Measurements from ENCODE around the gene RASSF3.
"Not testable (repeated sequence)": the region's sequence is repeated elsewhere in the genome, so short reads cannot be mapped to it uniquely, and the experiment has no call there.

RASSF3 gene

DNA sequence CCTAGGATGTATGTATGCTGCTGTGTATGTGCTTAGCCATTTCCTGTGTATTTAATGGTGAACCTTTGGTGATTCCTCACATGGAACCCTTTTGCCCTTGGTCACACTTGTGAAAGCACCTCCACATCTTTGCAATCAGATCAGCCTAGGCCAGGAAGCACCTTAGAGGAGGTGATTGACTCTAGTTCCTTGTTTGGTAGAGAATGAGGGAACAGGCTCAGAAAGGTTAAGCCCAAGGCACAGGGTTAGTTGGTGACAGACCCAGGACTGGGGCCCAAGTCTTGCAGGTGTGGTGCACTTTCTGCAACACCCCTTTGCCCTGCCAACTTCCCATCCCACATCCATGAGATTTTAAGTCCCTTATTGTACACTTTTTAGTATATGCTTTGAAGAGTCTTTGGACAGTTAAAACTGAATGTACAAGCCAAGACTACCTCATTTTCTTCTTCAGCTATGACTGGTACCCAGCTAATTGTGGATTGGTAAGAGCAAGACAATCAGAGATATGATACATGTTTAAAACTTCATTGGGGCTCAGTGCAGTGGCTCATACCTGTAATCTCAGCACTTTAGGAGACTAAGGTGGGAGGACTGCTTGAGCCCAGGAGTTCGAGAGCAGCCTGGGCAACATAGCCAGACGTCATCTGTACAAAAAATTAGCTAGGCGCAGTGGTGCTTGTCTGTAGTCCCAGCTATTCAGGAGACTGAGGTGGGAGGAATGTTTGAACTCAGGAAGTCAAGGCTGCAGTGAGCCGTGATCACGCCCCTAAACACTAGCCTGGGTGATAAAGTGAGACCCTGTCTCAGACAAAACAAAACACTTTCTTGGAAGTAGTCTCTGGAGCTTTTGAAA, 71.1 kb downstream of the RASSF3 start:
- TF ChIP-seq SPI1 (IDR thresholded peaks at IDR 0.05; ENCODE audit: low read depth, low read length) (0 out of 2 replicates have a peak, but pooled peaks have one; percentile 6), POLR2A (IDR thresholded peaks at IDR 0.05; ENCODE audit: low read depth, low read length) (no peak)
- DNase-seq (ENCODE audit: insufficient read length, low spot score) = no peak
- peak; percentile 72 for FAIRE-seq

DNA sequence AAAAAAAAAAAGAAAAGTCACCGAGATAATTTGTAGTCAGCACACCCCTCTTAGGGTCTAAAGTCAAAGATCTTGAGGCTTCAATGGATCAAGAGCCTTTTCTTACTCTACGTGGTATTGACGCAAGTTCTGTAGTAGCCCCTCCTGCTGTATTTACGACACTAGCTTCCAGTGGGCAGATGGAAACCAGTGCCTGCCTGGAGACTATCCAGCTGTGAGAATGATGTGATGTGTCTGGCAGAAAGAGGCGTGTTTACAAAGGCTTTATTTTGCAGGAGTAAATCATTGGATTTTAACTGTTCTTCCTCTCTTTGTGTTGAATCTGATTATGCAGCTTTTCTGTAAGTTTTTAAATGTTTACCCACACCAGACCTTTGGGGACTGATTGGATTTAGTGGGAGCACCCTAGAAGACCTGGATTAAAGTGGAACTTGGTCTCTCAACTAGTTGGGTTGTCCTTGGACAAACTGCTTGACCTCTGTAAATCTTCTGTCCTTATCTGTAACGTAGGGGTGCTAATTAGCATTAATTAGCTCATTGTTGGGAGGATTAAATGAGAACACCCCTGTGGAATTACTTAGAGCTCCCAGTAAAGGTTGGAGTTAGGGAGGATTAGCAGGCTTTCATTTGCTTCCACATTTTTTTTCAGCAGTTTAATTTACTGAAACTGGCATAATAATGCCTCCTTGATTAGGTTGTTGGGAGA, 72.4 kb downstream of the RASSF3 start:
- no peak for TF ChIP-seq POU2F2 (IDR thresholded peaks at IDR 0.05; ENCODE audit: low read depth, low read length)
- TF ChIP-seq PAX5 (IDR thresholded peaks at IDR 0.05; ENCODE audit: insufficient read depth, low read length, severe bottlenecking) = no peak
- TF ChIP-seq TAF1 (IDR thresholded peaks at IDR 0.05; ENCODE audit: low read depth, low read length) = no peak
- TF ChIP-seq POLR2A (IDR thresholded peaks at IDR 0.05; ENCODE audit: low read depth, low read length) = no peak
- DNase-seq (ENCODE audit: insufficient read length, low spot score) (no peak), FAIRE-seq (no peak)

DNA sequence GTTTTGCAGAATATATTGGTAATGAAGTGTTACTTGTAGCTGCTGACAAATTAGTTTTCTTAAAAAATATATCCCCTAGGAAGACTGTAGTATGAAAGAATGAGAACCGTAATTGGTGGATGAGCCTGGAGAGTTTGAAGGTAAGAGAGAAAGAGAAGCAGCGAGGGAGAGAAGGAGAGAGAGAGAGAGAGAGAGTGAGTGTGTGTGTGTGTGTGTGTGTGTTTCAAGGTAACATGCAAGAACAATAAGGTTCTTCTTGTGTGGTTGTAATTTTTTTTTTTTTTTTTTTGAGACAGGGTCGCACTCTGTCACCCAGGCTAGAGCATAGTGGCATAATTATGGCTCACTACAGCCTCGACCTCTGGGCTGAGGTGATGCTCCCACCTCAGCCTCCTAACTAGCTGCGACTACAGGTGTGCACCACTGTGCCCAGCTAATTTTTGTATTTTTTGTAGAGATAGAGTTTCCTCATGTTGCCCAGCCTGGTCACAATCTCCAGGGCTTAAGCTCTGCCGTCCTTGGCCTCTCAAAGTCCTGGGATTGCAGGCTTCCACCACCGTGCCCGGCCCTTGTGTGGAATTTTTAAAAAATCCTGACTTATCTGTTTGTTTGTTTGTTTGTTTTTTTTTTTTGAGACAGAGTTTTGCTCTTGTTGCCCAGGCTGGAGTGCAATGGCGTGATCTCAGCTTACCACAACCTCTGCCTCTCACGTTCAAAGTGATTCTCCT, 73.7 kb downstream of the RASSF3 start:
- TF ChIP-seq PAX5 (IDR thresholded peaks at IDR 0.05; ENCODE audit: insufficient read depth, low read length, severe bottlenecking) (no peak), POLR2AphosphoS5 (IDR thresholded peaks at IDR 0.05; ENCODE audit: low read depth, low read length) (no peak), SPI1 (IDR thresholded peaks at IDR 0.05; ENCODE audit: low read depth, low read length) (no peak), POLR2A (IDR thresholded peaks at IDR 0.05; ENCODE audit: low read depth, low read length) (no peak), TAF1 (IDR thresholded peaks at IDR 0.05; ENCODE audit: low read depth, low read length) (no peak), POU2F2 (IDR thresholded peaks at IDR 0.05; ENCODE audit: low read depth, low read length) (no peak)
- FAIRE-seq = no peak
- DNase-seq (ENCODE audit: insufficient read length, low spot score) = no peak

DNA sequence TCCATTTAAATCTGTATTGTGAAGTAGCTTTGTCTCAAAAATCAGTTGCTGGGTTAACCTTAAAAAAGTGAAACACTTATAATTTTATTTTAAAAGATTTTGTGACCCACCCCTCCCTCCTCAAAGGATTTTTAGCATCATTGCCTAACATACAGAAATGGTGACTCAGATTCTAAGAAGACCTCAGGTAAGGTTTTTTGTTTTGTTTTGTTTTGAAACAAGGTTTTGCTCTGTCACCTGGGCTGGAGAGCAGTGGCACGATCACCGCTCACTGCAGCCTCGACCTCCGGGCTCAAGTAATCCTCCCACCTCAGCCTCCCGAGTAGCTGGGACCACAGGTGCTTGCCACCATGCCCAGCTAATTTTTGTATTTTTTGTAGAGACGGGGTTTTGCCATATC, 74.8 kb downstream of the RASSF3 start:
- TF ChIP-seq SPI1 (IDR thresholded peaks at IDR 0.05; ENCODE audit: low read depth, low read length) (no peak), PAX5 (IDR thresholded peaks at IDR 0.05; ENCODE audit: insufficient read depth, low read length, severe bottlenecking) (no peak), POU2F2 (IDR thresholded peaks at IDR 0.05; ENCODE audit: low read depth, low read length) (no peak), POLR2A (IDR thresholded peaks at IDR 0.05; ENCODE audit: low read depth, low read length) (no peak), POLR2AphosphoS5 (IDR thresholded peaks at IDR 0.05; ENCODE audit: low read depth, low read length) (no peak), TAF1 (IDR thresholded peaks at IDR 0.05; ENCODE audit: low read depth, low read length) (no peak)
- DNase-seq (ENCODE audit: insufficient read length, low spot score) (no peak), FAIRE-seq (no peak)

DNA sequence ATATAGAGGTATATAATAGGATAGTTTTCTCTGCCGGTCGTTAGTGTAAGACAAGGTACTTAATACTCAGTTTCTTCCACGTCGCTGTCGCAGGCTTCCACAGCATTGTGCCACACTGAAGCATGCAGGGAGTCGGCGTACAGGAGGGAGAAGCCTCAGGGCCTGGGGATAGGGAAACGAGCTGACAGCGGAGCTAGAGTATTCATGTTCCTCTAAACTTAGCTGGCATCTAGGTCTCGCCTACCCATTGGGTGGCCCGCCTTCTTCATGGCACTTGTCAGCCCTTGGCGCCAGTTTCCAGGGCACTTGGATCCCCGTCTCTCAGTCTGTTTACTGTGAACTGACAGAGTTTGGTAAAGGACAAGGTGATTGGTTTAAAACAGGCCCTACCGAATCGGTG, 75.3 kb downstream of the RASSF3 start:
- FAIRE-seq (no peak), DNase-seq (ENCODE audit: insufficient read length, low spot score) (no peak)
- TF ChIP-seq TAF1 (IDR thresholded peaks at IDR 0.05; ENCODE audit: low read depth, low read length) (no peak), POLR2A (IDR thresholded peaks at IDR 0.05; ENCODE audit: low read depth, low read length) (no peak), PAX5 (IDR thresholded peaks at IDR 0.05; ENCODE audit: insufficient read depth, low read length, severe bottlenecking) (no peak), SPI1 (IDR thresholded peaks at IDR 0.05; ENCODE audit: low read depth, low read length) (no peak)

DNA sequence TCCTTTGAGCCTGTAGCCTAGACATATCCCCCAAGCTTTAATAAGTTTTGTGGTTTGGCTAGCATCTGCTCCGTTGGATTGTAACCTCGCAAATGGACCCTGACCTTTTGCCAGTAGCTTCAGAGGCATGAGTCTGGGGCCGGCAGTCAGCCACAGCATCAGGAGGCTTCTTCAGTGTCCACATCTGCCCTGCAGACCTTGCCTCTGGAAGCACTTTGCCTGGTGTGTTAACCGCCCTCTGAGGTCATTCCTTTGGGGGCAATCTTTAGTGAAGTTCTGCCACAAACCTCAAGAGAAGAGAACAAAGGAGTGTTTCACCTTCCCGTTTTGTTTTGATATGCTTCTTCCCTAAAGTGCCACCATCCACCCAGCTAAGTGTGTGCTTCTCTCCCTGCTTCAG, 77.5 kb downstream of the RASSF3 start:
- no peak for TF ChIP-seq TAF1 (IDR thresholded peaks at IDR 0.05; ENCODE audit: low read depth, low read length)
- no peak for TF ChIP-seq POU2F2 (IDR thresholded peaks at IDR 0.05; ENCODE audit: low read depth, low read length)
- no peak for TF ChIP-seq POLR2A (IDR thresholded peaks at IDR 0.05; ENCODE audit: low read depth, low read length)
- no peak for TF ChIP-seq POLR2AphosphoS5 (IDR thresholded peaks at IDR 0.05; ENCODE audit: low read depth, low read length)
- TF ChIP-seq SPI1 (IDR thresholded peaks at IDR 0.05; ENCODE audit: low read depth, low read length) = no peak
- no peak for TF ChIP-seq PAX5 (IDR thresholded peaks at IDR 0.05; ENCODE audit: insufficient read depth, low read length, severe bottlenecking)
- FAIRE-seq (no peak), DNase-seq (ENCODE audit: insufficient read length, low spot score) (no peak)

DNA sequence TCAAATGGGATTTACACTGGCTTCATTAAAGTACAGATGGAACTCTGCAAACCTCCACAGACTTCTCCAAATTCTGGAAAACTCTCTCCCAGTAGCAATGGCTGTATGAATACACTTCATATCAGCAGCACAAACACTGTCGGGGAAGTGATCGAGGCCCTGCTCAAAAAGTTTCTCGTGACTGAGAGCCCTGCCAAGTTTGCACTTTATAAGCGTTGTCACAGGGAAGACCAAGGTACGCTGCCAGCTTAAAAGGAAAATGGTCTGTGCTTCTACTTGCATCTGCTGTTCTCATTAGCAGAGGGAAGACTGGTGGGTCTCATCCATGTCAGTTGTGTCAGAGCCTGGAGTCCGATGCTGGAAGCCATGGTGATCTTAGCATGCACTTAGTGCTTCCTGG, 77.9 kb downstream of the RASSF3 start:
- no peak for DNase-seq (ENCODE audit: insufficient read length, low spot score)
- no peak for FAIRE-seq
- TF ChIP-seq PAX5 (IDR thresholded peaks at IDR 0.05; ENCODE audit: insufficient read depth, low read length, severe bottlenecking) (no peak), POU2F2 (IDR thresholded peaks at IDR 0.05; ENCODE audit: low read depth, low read length) (no peak), POLR2A (IDR thresholded peaks at IDR 0.05; ENCODE audit: low read depth, low read length) (no peak), POLR2AphosphoS5 (IDR thresholded peaks at IDR 0.05; ENCODE audit: low read depth, low read length) (no peak), TAF1 (IDR thresholded peaks at IDR 0.05; ENCODE audit: low read depth, low read length) (no peak), SPI1 (IDR thresholded peaks at IDR 0.05; ENCODE audit: low read depth, low read length) (no peak)

DNA sequence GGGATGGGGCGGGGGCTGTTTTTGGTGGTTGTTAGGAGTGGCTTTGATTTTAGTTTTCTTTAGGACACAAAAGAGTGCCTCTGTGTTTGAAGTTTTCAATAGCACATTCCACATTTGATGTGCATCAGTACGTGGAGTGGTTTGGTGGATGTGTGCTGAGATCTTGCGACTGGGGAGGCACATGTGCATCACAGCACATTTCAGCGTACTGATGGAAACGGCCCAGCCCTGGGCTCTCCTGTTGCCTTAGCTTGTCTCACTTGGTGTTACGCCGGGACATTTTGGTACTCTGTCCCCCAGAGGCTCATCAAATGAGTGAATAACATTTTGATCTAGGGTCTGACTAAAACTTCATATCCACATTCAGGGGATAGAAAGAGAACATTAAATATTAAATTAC, 78.4 kb downstream of the RASSF3 start:
- DNase-seq (ENCODE audit: insufficient read length, low spot score) (no peak), FAIRE-seq (no peak)
- TF ChIP-seq SPI1 (IDR thresholded peaks at IDR 0.05; ENCODE audit: low read depth, low read length) = no peak
- no peak for TF ChIP-seq POU2F2 (IDR thresholded peaks at IDR 0.05; ENCODE audit: low read depth, low read length)
- TF ChIP-seq POLR2AphosphoS5 (IDR thresholded peaks at IDR 0.05; ENCODE audit: low read depth, low read length) = no peak

DNA sequence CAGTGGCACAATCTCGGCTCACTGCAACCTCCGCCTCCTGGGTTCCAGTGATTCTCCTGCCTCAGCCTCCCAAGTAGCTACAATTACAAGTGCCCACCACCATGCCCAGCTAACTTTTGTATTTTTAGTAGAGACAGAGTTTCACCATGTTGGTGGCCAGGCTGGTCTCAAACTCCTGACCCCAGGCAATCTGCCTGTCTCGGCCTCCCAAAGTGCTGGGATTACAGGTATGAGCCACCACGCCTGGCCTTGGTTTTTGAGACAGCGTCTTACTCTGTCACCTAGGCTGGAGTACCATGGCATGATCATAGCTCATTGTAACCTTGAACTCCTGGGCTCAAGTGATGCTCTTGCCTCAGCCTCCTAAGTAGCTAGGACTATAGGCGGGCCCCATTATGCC, 79.9 kb downstream of the RASSF3 start:
- not testable (repeated sequence) for DNase-seq (ENCODE audit: insufficient read length, low spot score); FAIRE-seq

Measured in GM12891 (cell line).